Measurements from ENCODE around the gene ERC1. TPM values are rescaled to one million over a fixed set of nuclear protein-coding genes. Genes with fewer than 3 reads are reported as not detected.

ERC1 gene
- total and polyA plus RNA-seq, 9 of the 15 experiments (the other 6 are each of a cell fraction or from before 2014, with no cell fraction given) = 0.74 to 11.8 (median 4.8) TPM

DNA sequence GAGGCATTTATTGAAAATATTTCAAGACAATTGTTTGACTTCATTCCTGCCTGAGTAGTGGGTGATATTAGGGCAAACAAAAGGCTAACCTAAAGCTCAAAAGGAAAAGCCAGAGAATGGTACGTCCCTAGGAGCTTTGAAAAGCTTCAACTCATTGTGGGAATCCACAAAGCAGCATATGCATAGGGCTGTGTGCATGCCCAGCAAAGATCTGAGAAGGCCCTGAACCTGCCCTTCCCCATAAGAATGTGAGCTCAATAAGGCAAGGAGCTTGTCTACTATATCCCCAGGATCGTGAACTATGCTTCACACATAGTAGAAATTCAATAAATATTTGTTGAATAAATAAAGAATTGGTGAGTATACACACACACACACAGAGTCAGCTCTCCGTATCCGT is 22.5 kb upstream of the ERC1 start:
- Histone ChIP-seq H2AFZ (ENCODE audit: low read depth, low read length) (no peak overlapping the region), H3K79me2 (ENCODE audit: control insufficient read depth, insufficient read depth, low read length) (no peaks in the 10 kb centered on the region), H3K9me1 (ENCODE audit: control insufficient read depth, insufficient read depth, low read length) (no peaks in the 10 kb centered on the region), H3K9me3 (replicated peaks; ENCODE audit: control insufficient read depth, insufficient read depth, low read depth, low read length) (no peaks in the 10 kb centered on the region), H3K36me3 (ENCODE audit: control insufficient read depth, insufficient read depth, low read length) (no peaks in the 10 kb centered on the region), H3K27ac (ENCODE audit: extremely low read depth, low read depth, low read length) (no peak overlapping the region), H4K20me1 (replicated peaks; ENCODE audit: control insufficient read depth, insufficient read depth, low read length) (no peaks in the 10 kb centered on the region), H3K4me2 (ENCODE audit: insufficient read depth, low read length) (no peak overlapping the region), H3K27me3 (ENCODE audit: control insufficient read depth in 2 of 2, insufficient read depth in 2 of 2, low read length in 2 of 2) (no peaks in the 10 kb centered on the region), H3K4me1 (replicated peaks in 1 of 2; ENCODE audit: control insufficient read depth in 2 of 2, insufficient read depth in 2 of 2, low read length in 2 of 2) (no peaks in the 10 kb centered on the region; a peak in 1 of 5 replicates), H3K9ac (ENCODE audit: insufficient read depth in 1 of 2, low read depth in 2 of 2, low read length in 2 of 2) (no peak overlapping the region), H3K4me3 (no peak overlapping the region)
- intact Hi-C loops (cut with micrococcal nuclease) = no loop called here
- no peak for ATAC-seq
- 46% methylated on average over 4 of the region's 4 CpGs for WGBS (ENCODE audit: insufficient coverage, low coverage, missing lambda C conversion rate)
- no peak for TF ChIP-seq ZNF766 (CRISPR knock-in tag; conservative IDR thresholded peaks at IDR 0.05)
- no peak for TF ChIP-seq FOXJ2 (tag; IDR thresholded peaks at IDR 0.05)
- no peak for TF ChIP-seq POLR2H (tag; IDR thresholded peaks at IDR 0.05; ENCODE audit: low read depth)
- TF ChIP-seq, protein P1, sequence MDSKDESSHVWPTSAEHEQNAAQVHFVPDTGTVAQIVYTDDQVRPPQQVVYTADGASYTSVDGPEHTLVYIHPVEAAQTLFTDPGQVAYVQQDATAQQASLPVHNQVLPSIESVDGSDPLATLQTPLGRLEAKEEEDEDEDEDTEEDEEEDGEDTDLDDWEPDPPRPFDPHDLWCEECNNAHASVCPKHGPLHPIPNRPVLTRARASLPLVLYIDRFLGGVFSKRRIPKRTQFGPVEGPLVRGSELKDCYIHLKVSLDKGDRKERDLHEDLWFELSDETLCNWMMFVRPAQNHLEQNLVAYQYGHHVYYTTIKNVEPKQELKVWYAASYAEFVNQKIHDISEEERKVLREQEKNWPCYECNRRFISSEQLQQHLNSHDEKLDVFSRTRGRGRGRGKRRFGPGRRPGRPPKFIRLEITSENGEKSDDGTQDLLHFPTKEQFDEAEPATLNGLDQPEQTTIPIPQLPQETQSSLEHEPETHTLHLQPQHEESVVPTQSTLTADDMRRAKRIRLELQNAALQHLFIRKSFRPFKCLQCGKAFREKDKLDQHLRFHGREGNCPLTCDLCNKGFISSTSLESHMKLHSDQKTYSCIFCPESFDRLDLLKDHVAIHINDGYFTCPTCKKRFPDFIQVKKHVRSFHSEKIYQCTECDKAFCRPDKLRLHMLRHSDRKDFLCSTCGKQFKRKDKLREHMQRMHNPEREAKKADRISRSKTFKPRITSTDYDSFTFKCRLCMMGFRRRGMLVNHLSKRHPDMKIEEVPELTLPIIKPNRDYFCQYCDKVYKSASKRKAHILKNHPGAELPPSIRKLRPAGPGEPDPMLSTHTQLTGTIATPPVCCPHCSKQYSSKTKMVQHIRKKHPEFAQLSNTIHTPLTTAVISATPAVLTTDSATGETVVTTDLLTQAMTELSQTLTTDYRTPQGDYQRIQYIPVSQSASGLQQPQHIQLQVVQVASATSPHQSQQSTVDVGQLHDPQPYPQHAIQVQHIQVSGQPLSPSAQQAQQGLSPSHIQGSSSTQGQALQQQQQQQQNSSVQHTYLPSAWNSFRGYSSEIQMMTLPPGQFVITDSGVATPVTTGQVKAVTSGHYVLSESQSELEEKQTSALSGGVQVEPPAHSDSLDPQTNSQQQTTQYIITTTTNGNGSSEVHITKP (IDR thresholded peaks at IDR 0.05; ENCODE audit: partially characterized antibody) = peak; percentile 48
- no peak for FAIRE-seq
- in situ Hi-C loops (cut with MboI) = no loop called here
- ChIA-PET POLR2A (interaction anchor here (0.6 to 1.5 kb wide), 4 partner anchors 9 to 388 kb away, joined by 3 to 5 read pairs (median 4); partner anchors contain the start of gene RAD52), CTCF (ENCODE audit: low intra/inter-chr PET ratio) (no interaction called here)
- DNase-seq (ENCODE audit: extremely low read depth in 1 of 4, low spot score in 3 of 4) = no peak
- no TSS peak for BruUV-seq (replicated peaks)

Data from K562 (cell line).